GM12875 (cell line): ENCODE data around the gene KIF16B.

Source experiments
- H3K4me3 ChIP-seq: one replicate; pipeline ENCODE4 v1.5.1; 2011; ENCODE audit warnings: low read depth, low read length, control low read depth
- TF ChIP-seq, protein P1 (sequence below): IDR thresholded peaks from 2 replicates; pipeline ENCODE4 v1.5.1; 2011; ENCODE audit warnings: low read depth, mild to moderate bottlenecking, control low read depth, inconsistent platforms, low read length, moderate library complexity, borderline replicate concordance; ENCODE audit not compliant: insufficient read depth

Gene KIF16B

GRCh38 chr20:16544949-16545348 lies 28.3 kb downstream of the KIF16B start:
- H3K4me3 ChIP-seq, result no peak overlapping the region
- TF ChIP-seq, protein P1, sequence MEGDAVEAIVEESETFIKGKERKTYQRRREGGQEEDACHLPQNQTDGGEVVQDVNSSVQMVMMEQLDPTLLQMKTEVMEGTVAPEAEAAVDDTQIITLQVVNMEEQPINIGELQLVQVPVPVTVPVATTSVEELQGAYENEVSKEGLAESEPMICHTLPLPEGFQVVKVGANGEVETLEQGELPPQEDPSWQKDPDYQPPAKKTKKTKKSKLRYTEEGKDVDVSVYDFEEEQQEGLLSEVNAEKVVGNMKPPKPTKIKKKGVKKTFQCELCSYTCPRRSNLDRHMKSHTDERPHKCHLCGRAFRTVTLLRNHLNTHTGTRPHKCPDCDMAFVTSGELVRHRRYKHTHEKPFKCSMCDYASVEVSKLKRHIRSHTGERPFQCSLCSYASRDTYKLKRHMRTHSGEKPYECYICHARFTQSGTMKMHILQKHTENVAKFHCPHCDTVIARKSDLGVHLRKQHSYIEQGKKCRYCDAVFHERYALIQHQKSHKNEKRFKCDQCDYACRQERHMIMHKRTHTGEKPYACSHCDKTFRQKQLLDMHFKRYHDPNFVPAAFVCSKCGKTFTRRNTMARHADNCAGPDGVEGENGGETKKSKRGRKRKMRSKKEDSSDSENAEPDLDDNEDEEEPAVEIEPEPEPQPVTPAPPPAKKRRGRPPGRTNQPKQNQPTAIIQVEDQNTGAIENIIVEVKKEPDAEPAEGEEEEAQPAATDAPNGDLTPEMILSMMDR, result no peak

- H3K4me3 ChIP-seq, result no peak overlapping the region
- TF ChIP-seq, protein P1, result no peak
These were observed 30.8 kb downstream of the KIF16B start for GRCh38 chr20:16542477-16542876.

GRCh38 chr20:16541878-16542277 lies 31.4 kb downstream of the KIF16B start:
- no peak overlapping the region for H3K4me3 ChIP-seq
- TF ChIP-seq, protein P1, result no peak

- H3K4me3 ChIP-seq, result no peak overlapping the region
- TF ChIP-seq, protein P1, result no peak
These were observed 32.0 kb downstream of the KIF16B start for GRCh38 chr20:16541226-16541625.

- TF ChIP-seq, protein P1, result no peak
- H3K4me3 ChIP-seq, result no peak overlapping the region
These were observed 33.8 kb downstream of the KIF16B start for GRCh38 chr20:16539280-16540021.

DNA sequence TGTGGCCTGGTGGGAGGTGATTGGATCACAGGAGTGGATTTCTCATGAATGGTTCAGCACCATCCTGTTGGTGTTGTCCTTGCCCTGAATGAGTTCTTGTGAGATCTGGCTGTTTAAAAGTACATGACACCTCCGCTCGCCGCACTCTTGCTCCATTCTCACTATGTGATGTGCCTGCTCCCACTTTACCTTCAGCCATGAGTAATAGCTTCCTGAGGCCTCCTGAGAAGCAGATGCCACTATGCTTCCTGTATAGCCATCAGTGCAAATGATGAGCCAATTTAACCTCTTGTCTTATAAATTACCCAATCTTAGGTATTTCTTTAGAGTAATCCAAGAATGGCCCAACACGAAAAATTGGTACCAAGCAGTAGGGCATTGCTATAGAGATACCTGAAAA lies 34.5 kb downstream of the KIF16B start:
- TF ChIP-seq, protein P1, result no peak
- no peak overlapping the region for H3K4me3 ChIP-seq

GRCh38 chr20:16537918-16538317 lies 35.3 kb downstream of the KIF16B start:
- H3K4me3 ChIP-seq, result no peak overlapping the region
- TF ChIP-seq, protein P1, result no peak
